HG02870 (cell line): ENCODE data around the gene KIAA1217.

Source experiments
- ATAC-seq: cut with Tn5 transposase; IDR thresholded peaks from one replicate; pipeline ENCODE4 v1.9.1; 2021; ENCODE audit warnings: mild to moderate bottlenecking, moderate library complexity; ENCODE audit not compliant: unreplicated experiment

KIAA1217 gene

GRCh38 chr10:24240041-24240751 lies 31.3 kb downstream of the KIAA1217 start:
- no peak for ATAC-seq

DNA sequence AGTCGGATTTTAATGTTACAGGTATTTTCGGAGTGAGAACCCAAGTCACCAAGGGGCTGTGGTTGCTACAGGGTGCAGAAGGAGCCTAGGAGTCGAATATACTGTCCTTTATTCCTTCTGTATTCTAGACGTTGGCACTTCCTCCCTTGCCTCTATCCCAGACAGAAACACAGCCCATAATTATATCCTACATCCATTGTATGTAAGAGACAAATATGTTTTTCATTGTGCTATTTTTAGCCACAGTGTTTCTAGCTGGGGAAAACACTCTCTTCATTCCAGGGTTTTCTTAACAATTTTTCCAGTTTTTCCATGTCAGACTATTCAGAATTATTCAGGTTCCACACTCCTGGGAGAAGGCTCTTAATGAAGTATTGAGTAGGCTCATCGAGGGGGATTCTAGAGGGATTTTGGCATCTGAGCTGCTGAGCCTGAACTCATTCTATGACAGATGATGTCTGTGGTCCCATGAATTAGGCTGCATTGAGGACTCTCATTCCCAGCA lies 32.6 kb downstream of the KIAA1217 start:
- no peak for ATAC-seq

DNA sequence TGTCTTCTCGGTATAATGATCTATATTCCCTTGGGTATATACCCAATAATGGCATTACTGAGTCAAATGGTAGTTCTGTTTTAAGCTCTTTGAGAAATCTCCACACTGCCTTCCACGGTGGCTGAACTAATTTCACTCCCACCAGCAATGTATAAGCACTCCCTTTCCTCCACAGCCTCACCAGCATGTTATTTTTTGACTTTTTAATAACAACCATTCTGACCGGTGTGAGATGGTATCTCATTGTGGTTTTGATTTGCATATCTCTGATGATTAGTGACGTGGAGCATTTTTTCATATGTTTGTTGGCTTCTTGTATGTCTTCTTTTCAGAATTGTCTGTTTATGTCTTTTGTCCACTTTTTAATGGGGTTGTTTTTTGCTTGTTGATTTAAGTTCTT lies 33.6 kb downstream of the KIAA1217 start:
- ATAC-seq, result no peak

GRCh38 chr10:24246365-24246764 lies 37.4 kb downstream of the KIAA1217 start:
- ATAC-seq, result no peak

DNA sequence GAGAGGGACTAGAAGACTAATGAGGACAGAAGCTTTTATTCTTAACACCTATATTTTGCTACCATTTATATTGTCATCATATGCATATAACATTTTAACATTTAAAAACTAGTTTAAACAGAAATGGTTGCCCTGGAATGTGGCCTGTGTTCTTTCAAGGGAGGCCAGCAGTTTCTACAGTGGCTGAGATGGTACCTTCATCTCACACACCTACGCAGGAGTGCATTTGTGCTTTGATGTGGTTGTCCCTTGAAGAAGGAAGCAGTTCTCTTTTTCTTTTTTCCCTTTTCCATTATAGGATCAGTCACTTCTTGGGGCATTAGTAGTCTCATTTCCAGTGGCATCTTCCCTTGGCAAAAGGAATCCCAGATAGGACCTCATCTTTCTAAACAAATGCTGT lies 38.9 kb downstream of the KIAA1217 start:
- no peak for ATAC-seq

GRCh38 chr10:24249829-24250415 lies 41.0 kb downstream of the KIAA1217 start:
- no peak for ATAC-seq

DNA sequence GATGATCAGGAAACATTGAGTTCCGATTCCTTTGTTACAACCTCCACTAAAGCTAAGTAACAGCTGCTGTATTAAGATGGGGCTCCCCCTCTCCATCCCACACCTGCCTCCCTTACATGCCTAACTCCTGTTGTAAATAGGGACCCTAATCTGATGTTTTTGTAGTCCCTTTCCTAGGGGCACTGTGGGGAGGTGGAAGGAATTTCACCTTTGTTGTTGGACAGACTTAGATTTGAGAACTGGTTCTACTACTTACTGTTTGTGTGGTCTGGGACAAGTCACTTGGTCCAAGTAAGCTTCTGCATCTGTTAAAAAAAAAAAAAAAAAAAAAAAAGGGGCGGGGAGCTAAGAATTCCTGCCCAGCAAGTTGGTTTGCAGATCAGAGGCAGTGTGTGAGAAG lies 42.6 kb downstream of the KIAA1217 start:
- ATAC-seq, result no peak

DNA sequence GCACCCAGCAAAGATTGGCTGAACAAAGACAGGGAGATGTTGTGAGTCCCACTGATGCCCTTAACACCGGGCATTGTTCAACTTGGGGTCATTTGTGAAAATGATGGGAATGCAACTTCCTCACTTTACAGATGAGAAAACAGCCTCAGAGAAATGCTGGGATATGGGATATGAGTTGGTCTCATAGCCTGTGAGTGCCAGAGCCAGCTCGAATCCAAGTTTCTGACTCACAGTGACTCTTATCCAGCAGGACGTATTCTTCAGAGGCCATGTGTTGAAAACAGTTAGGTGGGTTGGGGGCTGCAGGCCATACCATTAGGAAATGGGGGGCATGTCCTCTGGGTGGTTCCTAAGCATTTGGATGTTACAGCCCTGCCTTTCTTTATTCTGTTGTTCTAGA lies 45.2 kb downstream of the KIAA1217 start:
- ATAC-seq, result no peak

GRCh38 chr10:24255115-24255880 lies 46.4 kb downstream of the KIAA1217 start:
- no peak for ATAC-seq

DNA sequence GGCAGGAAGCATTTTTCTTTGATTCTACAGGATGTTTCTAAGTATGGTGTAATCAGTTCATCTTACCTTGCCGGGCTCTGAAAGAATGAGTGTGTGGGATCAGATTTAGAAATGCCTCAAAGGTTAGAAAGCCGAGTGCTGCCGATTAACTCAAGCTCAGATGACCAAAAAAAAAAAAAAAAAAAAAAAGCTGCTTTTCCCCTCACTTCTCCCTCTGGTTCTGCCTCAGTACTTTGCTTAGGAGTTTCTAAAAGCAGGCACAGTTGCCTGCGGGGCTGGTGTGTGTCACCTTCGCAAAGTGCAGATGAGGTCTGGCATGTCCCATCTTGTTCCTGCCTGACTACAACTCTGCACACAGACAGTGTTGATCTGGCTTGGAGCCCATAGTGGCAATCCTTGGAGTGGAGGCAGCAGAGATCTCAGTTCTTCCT lies 47.0 kb downstream of the KIAA1217 start:
- ATAC-seq, result no peak

GRCh38 chr10:24256619-24257107 lies 47.7 kb downstream of the KIAA1217 start:
- no peak for ATAC-seq

DNA sequence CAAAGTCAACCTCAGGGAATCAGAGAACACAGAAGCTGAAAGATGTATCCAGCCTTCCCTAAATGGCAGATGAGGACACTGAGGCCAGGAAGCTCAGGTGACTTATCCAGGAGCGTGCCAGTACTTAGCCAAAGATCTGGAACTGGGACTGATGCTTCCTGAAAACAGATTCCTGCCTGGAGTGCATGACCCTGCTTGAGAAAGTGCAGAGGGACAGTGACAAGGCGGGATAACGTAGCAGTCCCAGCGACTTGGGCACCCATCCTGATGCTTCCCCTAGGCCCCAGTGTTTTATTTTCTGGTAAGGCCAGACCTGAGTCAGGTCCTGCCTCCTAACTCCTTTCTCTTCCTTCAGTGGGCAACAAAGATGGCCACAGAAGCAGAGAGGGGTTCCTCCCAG lies 48.6 kb downstream of the KIAA1217 start:
- ATAC-seq, result no peak

GRCh38 chr10:24259365-24260130 lies 50.6 kb downstream of the KIAA1217 start:
- ATAC-seq, result no peak

DNA sequence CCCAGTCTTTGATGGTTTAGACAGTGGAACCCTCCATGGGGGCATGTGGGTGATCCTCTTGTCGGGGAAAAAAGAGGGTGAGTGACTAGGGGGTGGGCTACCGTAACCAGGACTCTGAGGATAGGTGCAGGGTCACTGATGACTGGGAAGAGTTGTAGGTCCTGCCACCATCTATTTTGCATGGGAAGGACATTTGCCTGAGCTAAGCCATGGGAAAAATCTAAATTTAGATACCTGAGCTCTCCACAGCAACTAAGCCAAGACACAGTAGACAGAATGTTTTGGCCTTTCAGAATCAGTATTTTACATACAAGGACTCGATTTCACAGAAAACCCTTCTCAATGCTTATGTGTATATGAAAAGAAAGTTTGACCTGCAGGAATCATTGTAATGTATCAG lies 52.7 kb downstream of the KIAA1217 start:
- ATAC-seq, result no peak

DNA sequence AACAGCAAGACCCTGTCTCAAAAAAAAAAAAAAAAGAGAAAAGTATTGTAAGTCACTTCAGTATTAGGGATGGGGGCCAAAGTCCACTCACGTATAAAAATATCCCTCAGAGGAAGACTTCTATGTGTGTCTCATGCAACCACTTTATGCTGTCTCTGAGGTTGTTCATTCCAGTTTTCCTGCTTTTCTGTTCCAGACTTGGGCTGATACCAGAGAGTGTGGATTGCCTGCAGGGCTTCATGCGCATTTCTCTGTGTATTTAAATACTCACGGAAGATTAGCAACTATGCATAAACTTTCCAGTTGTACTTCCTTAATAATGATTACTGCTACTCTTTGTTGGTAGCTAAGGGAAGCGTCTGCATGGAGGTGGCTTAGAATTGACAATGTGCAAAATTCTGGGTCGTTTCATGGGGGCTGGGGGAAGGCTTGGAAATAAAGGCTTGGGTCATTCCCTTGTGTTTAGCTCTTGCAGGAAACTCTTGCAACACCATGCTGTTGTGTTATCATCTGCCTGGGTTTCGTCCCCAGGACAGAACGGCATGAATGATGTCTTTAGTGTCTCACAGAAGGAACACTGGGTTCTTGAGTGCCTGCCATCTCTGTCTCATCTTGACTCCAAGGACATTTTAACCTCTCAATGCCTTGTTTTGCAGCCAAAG lies 54.1 kb downstream of the KIAA1217 start:
- ATAC-seq, result no peak

GRCh38 chr10:24269476-24269875 lies 60.5 kb downstream of the KIAA1217 start:
- no peak for ATAC-seq

DNA sequence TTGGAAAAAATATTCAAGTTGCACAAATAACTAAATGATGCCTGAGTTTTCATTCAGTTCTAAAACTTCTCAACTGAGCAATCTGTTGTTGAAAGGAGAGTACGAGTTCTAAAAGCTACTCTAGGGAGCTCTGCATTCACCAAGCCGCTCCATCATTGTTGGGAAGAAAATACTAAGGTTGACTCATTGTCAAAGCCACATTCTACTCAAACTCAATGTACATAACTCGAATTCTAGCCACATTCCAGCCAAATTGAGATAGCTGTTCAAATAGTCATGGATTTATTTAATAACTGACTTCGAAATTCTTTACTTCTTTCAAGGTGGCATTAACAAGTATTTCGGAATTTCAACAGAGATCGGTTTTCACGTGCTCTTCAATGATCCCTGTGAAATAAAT lies 63.4 kb downstream of the KIAA1217 start:
- ATAC-seq, result no peak

DNA sequence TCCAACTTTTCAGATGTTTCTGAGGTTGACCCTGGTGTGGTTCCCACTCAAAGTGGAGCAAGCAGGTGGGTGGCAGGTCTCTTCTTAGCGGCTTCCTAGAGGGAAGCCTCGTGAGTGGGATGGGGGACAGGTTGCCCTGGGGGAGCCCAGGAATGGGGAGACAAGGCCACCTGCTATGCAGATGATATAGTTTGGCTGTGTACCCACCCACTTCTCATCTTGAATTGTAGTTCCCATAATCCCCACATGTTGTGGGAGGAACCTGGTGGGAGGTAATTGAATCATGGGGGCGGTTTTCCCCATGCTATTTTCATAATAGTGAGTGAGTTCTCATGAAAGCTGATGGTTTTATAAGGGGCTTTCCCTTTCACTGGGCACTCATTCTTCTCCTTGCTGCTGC lies 68.3 kb downstream of the KIAA1217 start:
- no peak for ATAC-seq

- no peak for ATAC-seq
Measured at GRCh38 chr10:24277771-24278170, 68.8 kb downstream of the KIAA1217 start.

DNA sequence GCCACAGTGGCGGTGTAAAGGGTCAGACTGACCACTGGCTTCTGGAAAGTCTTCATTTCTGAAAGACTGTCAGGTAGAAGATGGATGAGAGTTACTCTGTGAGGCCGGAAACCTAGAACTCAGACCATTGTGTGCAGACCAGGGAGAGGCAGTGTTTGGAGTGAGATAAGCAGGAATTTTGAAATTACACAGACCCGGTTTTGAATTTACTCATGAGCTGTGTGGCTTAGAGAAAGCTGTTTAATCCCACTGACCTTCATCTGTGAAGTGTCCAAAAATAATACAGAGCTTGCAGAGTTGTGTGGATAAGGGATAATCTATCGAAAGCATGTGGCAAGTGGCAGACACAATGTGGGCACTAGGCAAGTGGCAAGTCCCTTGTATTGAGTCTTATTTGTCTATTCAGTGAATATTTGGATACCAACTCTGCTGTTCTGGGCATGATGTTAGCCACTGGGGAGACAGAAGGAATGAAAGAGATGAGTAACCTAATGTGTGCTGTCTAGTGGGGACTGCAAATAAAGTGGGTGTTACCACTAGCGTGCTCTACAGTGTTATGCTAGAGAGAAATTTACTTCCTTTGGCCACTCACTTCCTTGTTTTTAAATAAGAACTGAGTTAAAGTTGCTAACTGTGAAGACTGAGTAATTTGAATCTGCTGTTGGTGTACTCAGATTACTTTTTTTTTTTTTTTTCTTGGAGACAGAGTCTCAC lies 69.4 kb downstream of the KIAA1217 start:
- no peak for ATAC-seq
